AG04449 (cell line): ENCODE data around the gene MAPK9.

Source experiments
- CTCF ChIA-PET: fragments of 350-600 bp; formaldehyde crosslinking; extraction: SDS; loops from one replicate; lab custom pipeline; 2021; ENCODE audit warnings: antibody characterized with exemption; lab: Yijun Ruan, JAX
- POLR2A ChIA-PET: fragments of 400-600, 350-600 bp; formaldehyde crosslinking; extraction: SDS; loops from one replicate; lab custom pipeline; 2020; ENCODE audit warnings: antibody characterized with exemption, inconsistent platforms; lab: Yijun Ruan, JAX
- DNase-seq: peaks from one replicate; pipeline ENCODE4 v3.0.0-alpha.2; 2010; ENCODE audit warnings: low read depth, low spot score
- H3K4me3 ChIP-seq: 2 replicates; pipeline ENCODE4 v1.5.1; 2011; ENCODE audit warnings: low read depth, mild to moderate bottlenecking, control low read depth, low read length
- CTCF ChIP-seq: IDR thresholded peaks from one replicate; pipeline ENCODE4 v1.5.1; 2011; ENCODE audit warnings: mild to moderate bottlenecking, moderate library complexity, low read length, control low read depth, inconsistent platforms; ENCODE audit not compliant: insufficient read depth; ENCODE audit errors: missing control alignments

Gene MAPK9

GRCh38 chr5:180283026-180283615 lies 8.8 kb downstream of the MAPK9 start:
- H3K4me3 ChIP-seq, result no peak overlapping the region
- CTCF ChIA-PET, result interaction anchor here (1.3 kb wide), 1 partner anchor 8 kb away, joined by 4 read pairs; the partner anchor contains the start of gene MAPK9
- POLR2A ChIA-PET, result no interaction called here
- DNase-seq, result no peak
- no peak for TF ChIP-seq CTCF

- ChIA-PET CTCF (interaction anchor here (1.1 to 1.6 kb wide), 3 partner anchors 9 to 190 kb away, joined by 3 to 4 read pairs (median 3); partner anchors contain the start of gene MAPK9), POLR2A (no interaction called here)
- TF ChIP-seq CTCF, result no peak
- no peak for DNase-seq
- H3K4me3 ChIP-seq, result no peak overlapping the region
Observed at GRCh38 chr5:180282281-180282680, 9.6 kb downstream of the MAPK9 start.

- H3K4me3 ChIP-seq, result no peak overlapping the region
- no peak for TF ChIP-seq CTCF
- ChIA-PET CTCF (interaction anchor here (1.1 to 1.6 kb wide), 2 partner anchors 47 to 190 kb away, joined by 3 read pairs; no protein-coding TSS in a partner anchor), POLR2A (no interaction called here)
- no peak for DNase-seq
Observed at GRCh38 chr5:180281706-180282105, 10.2 kb downstream of the MAPK9 start.

- CTCF ChIA-PET, result no interaction called here
- H3K4me3 ChIP-seq, result no peak overlapping the region
- no peak for DNase-seq
- TF ChIP-seq CTCF, result no peak
- POLR2A ChIA-PET, result interaction anchor here (0.6 kb wide), 1 partner anchor 11 kb away, joined by 3 read pairs; no protein-coding TSS in a partner anchor
Observed at GRCh38 chr5:180274695-180275094, 17.2 kb downstream of the MAPK9 start.

GRCh38 chr5:180271221-180271620 lies 20.7 kb downstream of the MAPK9 start:
- POLR2A ChIA-PET, result no interaction called here
- CTCF ChIA-PET, result interaction anchor here (1.3 kb wide), 1 partner anchor 57 kb away, joined by 3 read pairs; no protein-coding TSS in a partner anchor
- DNase-seq, result no peak
- TF ChIP-seq CTCF, result no peak
- H3K4me3 ChIP-seq, result no peak overlapping the region

GRCh38 chr5:180259260-180259611 lies 32.6 kb downstream of the MAPK9 start:
- DNase-seq, result no peak
- no peak overlapping the region for H3K4me3 ChIP-seq
- ChIA-PET CTCF (no interaction called here), POLR2A (no interaction called here)
- TF ChIP-seq CTCF, result no peak
